ENCODE measurements around the gene DAD1. TPM values are rescaled to one million over a fixed set of nuclear protein-coding genes. Genes with fewer than 3 reads are reported as not detected.
"Not testable (repeated sequence)": the region's sequence is repeated elsewhere in the genome, so short reads cannot be mapped to it uniquely, and the experiment has no call there.

DAD1 gene
- 270 and 389 TPM in 2 replicates for total RNA-seq

DNA sequence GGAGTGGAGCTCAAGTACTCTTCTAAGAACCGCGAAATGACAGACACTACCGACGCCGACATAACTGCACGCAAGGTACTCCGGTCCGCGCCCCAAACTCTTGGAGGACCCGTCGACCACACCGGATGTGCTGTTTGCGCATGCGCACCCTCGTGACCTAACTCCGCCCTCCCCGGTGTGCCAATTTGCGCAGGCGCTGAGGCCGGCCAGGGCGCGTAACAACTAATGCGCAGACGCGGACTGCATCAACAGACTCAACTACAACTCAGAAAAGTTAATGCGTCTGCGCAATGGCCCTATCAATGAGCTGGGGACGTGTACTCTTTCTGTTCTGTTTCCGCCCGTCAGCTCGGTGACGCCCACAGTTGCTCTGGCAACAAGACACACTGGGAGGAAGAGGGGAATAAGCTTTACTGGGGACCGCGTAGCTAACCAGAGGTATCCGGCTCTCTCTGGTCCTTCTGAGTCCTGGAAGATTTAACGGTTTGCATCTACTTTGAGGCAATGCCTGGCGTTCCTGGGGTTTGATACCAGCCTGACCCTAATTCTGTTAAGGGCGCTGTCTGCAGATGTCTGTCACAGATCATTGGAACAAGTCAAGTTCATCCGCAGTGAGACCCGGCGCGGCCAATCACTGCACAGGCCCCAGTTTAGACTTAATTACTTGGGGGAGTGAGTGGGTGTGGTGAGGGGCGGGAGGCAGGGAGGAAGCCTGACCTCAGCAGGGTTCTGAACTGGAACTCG lies at the start of gene DAD1:
DAD1 (minus strand) TSS at position 129 of the 744 bp plus-strand sequence; CDS start at position 62, 67 bp downstream.
- peak; percentile 100 for DNase-seq

DNA sequence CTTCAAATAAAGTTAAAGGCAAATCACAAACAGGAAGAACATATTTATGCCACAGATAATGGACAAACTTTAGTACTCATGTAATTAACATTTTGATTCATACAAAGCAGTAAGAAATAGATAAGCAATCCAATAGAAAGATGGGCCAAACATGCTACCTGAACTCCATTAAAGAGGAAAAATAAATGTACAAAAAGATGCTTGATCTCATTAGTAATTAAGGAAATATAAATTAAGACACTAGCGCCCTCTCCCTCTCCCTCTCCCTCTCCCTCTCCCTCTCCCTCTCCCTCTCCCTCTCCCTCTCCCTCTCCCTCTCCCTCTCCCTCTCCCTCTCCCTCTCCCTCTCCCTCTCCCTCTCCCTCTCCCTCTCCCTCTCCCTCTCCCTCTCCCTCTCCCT lies 47.0 kb upstream of the DAD1 start:
- DNase-seq, result not testable (repeated sequence)

DNA sequence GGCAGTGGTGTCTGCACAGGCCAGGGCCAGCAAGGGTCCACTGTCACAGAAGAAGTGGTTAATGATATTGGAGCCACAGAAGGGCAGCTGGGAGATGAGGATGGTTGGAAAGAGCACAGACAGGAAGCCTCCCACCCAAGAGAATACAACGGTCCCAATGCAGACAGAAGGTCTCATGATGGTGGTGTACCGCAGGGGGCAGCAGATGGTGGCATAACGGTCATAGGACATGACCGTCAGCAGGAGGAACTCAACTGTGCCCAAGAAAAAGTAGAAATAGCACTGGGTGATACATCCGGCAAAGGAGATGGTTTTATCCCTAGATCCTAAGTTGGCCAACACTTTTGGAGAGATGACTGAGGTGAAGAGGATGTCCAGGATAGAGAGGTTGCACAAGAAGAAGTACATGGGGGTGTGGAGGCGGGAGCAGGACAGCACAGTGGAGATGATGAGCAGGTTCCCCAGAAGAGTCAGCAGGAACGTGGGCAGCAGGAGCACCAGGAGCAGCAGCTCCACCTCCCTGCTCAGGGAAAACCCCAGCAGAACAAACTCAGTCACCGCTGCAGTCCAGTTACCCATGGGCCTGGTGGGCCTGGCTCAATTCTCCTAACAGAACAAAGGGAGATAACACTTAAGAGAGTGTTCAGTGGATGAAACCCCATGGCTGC lies 45.3 kb upstream of the DAD1 start:
- no peak for DNase-seq

DNA sequence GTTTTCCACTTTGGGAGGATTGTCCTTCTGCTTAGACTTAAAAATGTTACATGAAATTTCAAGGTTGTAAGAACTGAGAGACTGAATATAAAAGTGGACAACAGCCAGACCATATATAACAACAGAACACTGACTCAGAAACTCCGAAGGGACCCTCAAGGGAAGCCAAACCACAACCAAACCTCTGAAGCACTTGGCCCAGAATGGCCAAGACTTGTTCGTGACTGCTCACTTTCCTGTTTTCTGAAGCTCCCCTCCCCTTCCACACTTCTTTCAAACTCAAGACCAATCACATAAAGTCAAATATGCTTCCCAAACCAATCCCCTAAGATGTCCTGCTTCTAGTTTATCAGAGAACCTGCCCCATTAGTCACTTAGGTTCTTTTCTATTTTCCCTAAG lies 41.5 kb upstream of the DAD1 start:
- DNase-seq, result no peak

DNA sequence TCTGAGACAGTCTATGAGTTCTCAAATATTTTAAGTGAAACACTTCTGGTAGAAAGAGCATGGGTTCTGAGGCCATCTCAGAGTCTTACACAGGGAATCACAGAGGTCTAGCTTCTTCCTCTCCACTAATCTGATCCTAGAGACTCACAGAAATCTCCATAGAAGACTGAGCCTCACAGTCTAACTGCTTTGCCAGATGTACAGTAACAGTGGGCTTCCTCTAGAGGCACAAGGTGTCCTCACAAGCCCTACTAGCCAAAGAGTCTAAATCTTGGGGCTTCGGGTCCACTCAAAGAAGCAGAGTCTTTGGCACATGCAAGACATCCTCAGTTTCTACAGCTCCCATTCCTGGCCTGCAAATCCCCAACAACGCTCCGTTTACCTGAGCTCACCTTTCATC lies 41.0 kb upstream of the DAD1 start:
- no peak for DNase-seq

DNA sequence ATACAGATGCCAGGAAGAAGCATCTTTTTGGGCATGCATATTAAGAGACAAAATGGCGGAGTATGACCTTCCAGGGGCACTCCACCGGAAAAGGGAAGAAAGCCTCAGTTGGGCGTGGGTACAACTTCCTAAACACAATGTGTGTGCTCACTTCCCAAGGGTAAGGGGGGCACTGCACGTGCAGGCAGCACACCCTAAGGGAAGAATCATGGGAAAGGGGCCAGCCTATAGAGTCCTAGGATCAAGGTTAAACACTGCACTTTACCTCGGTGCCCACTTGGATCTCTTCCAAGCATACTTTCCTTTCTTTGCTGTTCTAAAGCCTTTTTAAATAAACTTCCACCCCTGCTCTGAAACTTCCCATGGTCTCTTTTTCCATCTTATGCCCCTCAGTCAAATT lies 40.3 kb upstream of the DAD1 start:
- no peak for DNase-seq

DNA sequence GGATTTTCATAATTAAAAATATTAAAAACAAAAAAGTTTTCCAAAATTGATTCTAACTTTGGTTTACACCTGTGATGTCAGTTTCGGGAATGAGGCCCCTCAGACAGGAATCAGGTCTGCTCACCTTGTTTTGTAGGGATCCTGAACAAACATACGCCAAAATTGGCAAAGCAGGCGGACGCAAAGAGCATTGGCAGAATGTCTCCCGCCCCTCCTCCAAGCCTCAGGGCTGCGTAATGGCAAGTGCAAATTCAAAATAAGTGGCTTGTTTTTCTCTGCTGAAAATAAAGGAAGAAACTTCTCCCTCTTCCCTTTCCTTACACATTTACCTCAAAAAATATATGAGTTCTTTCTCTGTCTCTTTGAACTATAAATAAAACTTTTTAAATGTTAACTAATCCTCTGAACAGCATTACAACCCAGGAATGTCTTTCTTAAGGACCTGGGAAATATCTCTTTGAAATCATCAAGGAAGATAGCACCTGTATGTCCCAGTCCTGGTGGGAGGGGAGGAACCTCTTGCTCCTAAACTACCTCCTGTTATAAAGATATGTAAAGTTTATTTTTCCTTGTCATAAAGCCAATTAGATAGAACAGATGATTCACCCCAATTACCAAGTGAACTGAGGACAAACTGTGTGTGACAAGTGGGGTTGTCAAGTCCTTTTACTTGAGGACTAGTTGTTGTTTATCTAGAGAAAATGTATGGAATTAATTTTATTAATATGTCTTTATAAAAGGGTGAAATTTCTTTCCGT lies 38.7 kb upstream of the DAD1 start:
- no peak for DNase-seq

DNA sequence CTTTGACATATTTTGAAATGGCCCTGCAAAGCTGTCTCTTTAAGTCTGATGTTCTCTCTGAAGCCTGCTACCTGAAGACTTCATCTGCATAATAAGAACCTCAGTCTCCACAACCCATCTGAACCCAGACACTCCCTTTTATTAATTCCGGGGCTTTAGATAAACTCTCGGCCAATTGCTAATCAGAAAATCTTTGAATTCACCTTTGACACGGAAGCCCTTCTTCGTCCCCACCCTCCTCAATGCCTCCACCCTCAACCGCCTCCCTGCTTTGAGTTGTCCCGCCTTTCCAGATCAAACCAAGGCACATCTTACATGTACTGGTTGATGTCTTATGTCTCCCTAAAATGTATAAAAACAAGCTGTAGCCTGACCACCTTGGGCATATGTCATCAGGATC lies 37.6 kb upstream of the DAD1 start:
- no peak for DNase-seq

DNA sequence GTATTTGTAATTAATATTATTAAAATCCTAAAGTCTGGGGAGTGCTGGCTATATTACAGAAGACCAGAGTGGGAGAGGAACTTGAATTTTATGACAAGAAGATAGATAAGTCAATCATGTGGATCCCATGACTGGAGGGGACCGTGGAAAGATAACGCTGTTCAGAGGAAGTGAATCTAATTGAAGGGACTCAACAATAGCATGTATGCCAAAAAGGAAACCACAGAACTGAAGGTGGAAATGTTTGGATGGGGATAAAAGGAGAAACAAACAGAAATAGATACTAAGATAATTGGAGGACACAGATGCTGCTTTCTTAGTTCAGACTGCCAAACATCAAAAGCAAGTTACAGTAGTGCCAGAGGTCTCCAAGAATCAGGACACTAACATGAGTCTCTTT lies 34.0 kb upstream of the DAD1 start:
- DNase-seq, result peak; percentile 73

DNA sequence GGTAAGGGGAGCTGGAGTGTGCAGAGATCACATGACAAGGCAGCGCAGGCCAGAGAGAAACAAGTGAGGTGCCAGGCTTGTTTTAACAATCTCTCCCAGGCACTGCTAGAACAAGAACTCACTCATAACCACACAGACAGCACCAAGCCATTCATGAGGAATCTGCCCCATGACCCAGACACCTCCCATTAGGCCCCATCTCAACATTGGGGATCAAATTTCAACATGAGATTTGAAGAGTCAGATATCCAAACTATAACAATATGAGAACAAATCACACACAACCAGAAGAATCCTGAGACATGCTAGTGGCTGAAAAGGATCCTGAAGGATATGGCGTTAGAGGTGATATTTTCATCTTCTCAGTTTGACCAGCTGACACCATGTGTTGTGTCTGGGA lies 33.2 kb upstream of the DAD1 start:
- no peak for DNase-seq

DNA sequence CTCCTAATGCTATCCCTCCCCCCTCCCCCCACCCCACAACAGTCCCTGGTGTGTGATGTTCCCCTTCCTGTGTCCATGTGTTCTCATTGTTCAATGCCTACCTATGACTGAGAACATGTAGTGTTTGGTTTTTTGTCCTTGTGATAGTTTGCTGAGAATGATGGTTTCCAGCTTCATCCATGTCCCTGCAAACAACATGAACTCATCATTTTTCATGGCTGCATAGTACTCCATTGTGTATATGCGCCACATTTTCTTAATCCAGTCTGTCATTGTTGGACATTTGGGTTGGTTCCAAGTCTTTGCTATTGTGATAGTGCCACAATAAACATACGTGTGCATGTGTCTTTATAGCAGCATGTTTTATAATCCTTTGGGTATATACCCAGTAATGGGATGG lies 26.7 kb upstream of the DAD1 start:
- not testable (repeated sequence) for DNase-seq

DNA sequence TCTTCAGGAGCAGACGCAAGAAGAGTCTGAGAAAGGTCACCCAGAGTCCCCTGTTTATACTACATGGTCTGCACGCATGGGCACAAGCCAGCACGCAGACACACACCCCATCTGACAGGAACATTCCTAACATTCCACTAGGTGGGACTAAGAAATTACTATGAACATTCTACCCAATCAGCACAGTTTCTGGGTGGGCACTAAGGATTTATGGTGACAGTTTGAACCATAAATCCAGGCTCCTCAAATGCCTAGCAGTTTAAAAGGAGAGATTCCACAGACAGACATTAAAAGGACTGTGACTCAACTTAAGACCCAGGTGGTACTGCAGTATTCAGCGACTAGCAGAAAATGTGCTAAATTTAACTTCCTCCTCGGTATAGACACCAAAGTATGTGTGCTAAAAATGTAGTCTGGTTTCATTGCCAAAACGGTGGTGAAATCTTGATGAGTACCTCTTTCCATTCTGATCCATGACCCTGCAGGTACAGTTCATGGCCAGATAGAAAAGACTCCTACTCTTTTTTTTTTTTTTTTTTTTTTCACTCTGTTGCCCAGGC lies 25.3 kb upstream of the DAD1 start:
- DNase-seq, result peak; percentile 99

DNA sequence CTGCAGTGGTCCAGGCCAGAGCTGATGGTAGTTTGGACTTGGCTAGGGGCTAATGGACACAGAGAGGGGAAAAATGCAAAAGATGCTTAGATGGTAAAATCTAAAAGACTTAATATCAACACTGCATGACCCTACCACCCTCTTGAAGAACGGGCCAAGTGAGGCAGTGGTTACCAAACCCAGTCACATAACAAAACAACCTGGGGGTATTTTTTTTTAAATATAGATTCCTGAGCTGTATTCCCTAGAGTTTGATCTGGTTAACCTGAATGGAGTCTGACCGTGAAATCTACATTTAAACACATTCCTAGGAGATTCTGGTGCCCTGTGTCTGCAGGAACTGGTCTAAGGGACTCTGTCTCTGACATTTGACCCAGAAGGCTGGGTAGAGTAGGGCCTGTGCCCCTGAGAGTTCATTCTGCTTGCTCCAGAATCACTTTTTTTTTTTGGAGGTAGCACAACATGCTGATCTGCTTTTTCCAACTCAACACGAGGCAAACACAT lies 24.8 kb upstream of the DAD1 start:
- no peak for DNase-seq

DNA sequence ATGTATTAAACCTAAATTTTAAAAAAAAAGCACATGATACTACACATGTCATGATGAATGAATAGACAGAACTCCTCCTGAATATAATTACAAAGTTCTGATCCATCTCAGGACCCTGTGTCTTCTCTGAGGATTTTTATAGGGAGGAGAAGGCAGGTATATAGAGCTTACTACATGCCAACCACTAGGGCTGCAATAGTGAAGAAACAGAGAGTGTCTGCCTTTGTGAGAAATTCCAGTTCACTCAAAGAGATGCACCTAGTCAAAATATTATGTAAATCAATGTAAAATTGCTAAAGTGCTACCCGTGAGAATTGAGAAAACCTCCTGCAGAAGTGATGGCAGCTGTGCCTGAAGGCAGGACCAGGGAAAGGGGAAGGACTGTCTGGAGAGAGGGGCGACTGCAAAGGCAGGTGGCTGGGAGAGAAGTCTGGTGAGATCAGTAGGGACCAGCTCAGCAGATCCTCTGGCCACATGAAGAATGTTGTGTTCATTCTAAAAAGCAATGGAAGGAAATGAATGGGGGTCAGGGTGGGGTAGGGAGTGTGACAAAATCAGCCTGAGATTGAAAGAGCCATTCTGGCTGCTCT lies 24.2 kb upstream of the DAD1 start:
- peak; percentile 26 for DNase-seq

DNA sequence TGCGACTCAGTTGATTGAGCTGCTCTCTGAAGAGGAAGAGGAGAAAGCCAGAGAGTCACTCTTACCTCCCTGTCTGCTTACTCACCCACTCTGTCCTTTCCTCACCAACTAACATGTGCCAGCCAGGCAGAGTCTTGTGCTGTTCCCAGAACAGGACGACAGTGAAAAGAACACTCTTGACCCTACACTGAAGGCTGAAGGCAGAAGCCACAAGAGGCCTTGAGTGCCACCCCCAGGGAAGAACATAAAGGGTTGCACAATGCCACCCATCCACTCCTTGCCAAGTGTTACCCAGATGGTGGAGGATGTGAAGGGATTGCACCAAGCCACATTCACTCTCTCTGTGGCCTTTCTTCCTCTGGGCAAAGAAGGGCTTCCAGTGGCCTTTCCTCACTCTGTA lies 21.9 kb upstream of the DAD1 start:
- DNase-seq, result no peak

DNA sequence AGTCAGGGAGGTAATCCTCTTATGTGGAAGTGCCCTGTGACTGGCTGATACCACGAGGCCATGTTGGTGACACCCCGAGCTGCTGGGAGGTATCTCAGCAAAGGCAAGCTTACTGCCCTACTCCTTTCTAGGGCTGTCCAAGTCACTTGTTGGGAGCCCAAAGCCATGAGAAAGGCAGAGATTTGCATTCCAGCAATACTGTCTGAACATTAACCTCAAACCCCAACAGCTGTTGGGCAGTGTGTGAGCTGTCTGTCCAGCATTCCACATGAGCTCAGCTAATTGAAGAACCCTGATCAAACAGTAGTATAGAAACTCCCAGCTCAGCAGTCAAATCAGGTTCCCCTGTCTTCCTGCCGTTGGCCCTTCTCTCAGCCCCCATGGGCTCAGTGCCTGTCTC lies 18.3 kb upstream of the DAD1 start:
- no peak for DNase-seq

DNA sequence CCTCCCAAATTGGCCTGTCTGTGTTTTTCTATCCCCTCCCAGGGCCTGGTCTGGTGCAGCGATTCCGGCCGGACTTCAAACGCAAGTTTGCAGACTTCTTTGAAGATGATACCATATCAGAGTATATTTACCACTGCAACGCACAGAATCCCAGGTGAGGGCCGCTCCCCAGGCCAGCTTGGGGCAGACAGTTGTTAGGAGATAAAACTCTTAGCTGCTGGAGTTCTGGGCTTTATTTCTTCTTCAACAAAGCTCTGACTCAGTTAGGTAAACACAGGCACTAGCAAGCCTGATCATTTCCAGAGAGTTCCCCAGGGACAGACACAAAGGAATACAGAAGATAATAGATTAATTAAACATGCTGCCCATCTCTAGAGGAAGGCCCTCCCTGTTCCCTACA lies 17.4 kb upstream of the DAD1 start:
- DNase-seq, result no peak

DNA sequence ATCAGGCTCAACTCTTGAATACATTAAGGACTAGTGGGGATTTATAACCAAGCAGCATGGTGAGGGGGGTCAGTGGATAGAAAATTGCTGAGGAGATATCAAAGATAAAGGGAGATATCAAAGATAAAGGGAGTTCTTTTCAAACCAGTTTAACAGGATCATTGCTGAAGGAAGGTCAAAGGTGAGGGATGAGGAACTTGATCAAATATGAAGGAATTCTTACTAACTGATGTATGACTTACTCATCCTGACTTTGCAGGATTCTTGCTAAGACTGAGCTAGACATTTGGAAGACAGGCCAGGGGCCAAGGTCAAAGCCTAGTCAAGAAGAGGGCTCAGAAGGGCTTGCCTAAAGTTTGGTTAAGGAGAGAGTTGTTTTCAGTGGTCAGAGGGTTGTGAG lies 13.8 kb upstream of the DAD1 start:
- no peak for DNase-seq

DNA sequence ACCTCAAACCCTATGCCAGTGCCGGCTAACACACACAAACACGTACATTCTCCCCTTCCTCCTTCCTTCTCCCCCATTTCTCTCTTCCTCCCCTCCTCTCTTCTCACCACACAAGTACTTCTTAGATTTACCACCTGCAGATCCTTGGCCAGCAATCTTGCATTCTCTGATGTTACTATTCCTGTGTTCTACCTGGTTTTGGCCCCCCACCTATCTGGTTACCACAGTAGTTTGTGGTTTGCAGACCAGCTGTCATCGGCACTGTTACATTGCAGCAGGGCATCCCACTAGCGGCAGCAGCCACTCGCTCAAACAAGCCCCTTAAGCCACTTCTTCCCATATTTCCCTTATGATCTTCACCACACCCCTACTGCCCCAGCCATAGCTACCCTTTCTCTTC lies 13.0 kb upstream of the DAD1 start:
- no peak for DNase-seq

DNA sequence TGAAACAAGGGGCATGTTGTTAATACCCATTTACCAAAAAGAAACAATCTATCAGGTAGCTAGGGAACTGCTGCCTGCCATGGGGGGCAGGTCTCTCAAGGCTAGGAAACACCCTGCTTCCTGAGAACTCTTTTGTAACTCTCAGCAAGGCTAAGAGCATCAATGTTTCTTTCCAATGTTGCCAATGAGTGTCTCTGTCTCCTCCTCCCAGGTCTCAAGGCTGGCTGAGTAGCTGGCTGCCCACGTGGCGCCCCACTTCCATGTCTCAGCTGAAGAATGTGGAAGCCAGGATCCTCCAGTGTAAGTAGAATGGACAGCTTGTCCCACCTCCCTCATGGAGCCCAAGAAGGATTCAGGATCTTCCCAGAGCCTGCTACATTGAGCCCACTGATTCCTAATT lies 12.4 kb upstream of the DAD1 start:
- DNase-seq, result no peak

DNA sequence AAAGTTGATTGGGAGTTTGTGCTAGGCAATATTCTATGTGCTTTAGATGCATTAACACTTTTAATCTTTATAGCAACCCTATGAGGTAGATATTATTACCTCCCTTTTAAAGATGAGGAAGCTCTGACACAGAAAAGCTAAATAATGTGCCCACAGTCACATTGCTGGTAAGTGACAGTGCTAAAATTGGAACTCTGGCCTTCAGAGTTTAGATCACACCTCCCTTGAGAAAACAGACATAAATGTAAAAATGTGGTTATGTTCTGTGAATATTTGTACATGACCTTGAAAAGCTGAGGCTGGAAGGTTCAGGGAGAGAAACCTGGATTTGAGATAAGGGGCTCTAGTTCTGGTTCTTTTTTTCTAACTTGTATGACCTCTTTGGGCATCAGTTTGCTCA lies 11.0 kb upstream of the DAD1 start:
- DNase-seq, result no peak

DNA sequence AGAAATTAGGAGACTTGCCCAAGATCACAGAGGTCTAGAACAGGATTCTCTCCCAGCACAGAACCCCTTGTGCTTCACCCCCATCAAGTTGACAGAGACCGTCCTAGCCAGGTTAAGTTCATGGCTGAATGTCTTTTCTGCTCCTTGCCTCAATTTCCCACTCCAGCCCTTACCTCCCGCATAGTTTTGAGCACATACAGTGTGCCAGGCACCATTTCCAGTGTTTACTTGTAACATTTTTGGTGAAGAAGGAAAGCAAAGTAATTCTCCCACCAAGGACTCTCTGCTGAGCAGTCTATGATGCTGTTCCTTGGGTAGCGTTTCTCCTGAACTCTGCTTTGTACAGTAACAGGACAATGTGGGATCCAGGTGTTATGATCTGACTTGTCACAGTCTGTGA lies 10.3 kb upstream of the DAD1 start:
- no peak for DNase-seq

DNA sequence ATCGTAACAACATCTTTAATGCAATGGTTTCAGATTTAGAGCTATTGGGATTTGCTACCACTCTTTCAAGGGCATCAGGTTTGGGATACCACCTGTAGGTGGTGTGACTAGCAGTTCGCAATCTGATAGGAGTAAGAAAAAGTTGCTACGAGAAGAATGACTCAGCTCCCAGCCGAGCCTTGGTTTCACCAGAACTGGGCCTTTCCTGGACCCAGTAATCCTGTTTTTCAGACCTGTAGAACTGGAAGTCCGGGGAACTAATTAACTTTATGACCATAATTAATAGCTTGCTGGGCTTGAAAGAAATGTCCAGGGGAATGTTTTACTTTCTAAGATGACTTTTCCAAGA lies 9.8 kb upstream of the DAD1 start:
- peak; percentile 74 for DNase-seq
